Muscle layer of duodenum (tissue), 2 donors: ENCODE data around the gene KCNA3.

ENCODE experiments used
- H3K27ac ChIP-seq: one replicate; pipeline ENCODE4 v1.7.0; 2013; ENCODE audit warnings: mild to moderate bottlenecking, low read length
- H3K27me3 ChIP-seq: one replicate; pipeline ENCODE4 v1.7.0; 2013; ENCODE audit warnings: low read depth, mild to moderate bottlenecking, control low read depth, low read length
- H3K36me3 ChIP-seq, 2 donors: one replicate each; pipeline ENCODE4 v1.7.0; 2013; ENCODE audit warnings: low read length in 2 of 2, control low read depth in 1 of 2, mild to moderate bottlenecking in 1 of 2; ENCODE audit not compliant: insufficient read depth in 2 of 2, control insufficient read depth in 1 of 2
- H3K4me1 ChIP-seq, 2 donors: one replicate each; pipeline ENCODE4 v1.7.0; 2013; ENCODE audit warnings: low read length in 2 of 2, mild to moderate bottlenecking in 2 of 2, control low read depth in 1 of 2, moderate library complexity in 1 of 2; ENCODE audit not compliant: insufficient read depth in 2 of 2, control insufficient read depth in 1 of 2
- H3K4me3 ChIP-seq, 2 donors: one replicate each; pipeline ENCODE4 v1.7.0; 2013; ENCODE audit warnings: low read length in 2 of 2, low read depth in 1 of 2, mild to moderate bottlenecking in 1 of 2
- H3K9me3 ChIP-seq, 2 donors: one replicate each; pipeline ENCODE4 v1.7.0; 2013; ENCODE audit warnings: low read length in 2 of 2, control low read depth in 1 of 2, mild to moderate bottlenecking in 1 of 2; ENCODE audit not compliant: control insufficient read depth in 1 of 2
- donor health status: healthy.

The KCNA3 gene

DNA sequence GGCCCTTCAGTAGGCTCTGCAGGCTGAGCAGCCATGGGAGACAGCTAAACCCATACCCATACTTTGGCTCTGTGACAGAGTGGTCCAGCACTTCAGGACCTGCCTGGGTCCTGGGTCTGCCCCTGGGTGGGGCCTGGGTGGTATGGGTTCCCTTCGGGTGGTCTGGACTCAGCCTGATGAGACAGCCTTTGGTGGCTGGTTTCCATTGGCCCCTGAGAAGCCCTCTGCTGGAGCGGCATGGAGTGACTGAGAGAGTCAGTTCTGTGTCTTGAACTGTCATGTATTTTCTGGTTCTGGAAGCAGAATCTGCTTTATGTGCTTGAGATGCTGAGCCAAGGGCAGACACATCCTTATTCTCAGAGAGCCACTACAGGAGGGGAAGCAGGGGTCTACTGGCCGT is 37.3 kb downstream of the KCNA3 start:
- H3K36me3 ChIP-seq = no peaks in the 10 kb centered on the region
- H3K9me3 ChIP-seq = no peaks in the 10 kb centered on the region
- H3K27me3 ChIP-seq = no peaks in the 10 kb centered on the region
- H3K4me1 ChIP-seq = peaks cover 11 to 16% of the 10 kb centered on the region in 2 donors
- H3K27ac ChIP-seq = no peak overlapping the region
- H3K4me3 ChIP-seq = no peak overlapping the region

DNA sequence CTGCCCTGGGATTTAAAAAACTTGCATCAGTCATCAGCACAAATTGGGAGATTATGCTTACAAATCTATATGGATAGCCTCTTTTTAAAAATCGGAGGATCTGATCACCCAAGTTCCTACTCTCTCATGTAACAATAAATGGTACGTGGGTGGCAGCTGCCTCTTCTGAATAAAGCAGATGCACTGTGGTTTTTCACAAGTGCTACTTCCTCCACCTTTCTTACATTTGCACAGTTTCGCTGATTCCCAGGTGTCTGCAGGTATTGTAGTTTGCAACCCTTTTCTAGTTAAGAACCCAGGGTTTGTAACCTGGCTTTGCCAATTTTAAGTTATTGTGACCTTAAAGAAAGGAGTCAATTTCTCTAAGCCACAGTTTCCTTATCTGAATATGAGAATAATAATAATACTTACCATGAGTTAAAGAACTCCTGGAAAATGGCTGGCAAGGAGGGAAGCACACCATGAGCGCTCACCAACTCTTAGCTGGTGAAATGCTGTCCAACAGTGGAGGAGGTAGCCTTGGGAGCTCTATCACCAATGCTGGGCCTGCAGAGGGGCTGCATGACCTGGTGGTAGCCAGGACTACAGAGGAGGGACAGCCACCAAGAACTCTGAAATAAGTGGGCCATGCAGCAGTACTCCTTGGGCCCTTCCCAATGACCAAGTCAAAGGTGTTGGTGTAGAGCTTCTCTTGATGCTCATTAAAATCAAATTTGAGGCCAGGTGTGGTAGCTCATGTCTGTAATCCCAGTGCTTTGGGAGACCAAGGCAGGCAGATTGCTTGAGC is 38.4 kb downstream of the KCNA3 start:
- peaks cover 11 to 16% of the 10 kb centered on the region in 2 donors for H3K4me1 ChIP-seq
- peaks cover 3% of the 10 kb centered on the region for H3K27me3 ChIP-seq
- H3K27ac ChIP-seq = no peak overlapping the region
- H3K4me3 ChIP-seq = no peak overlapping the region
- no peaks in the 10 kb centered on the region for H3K9me3 ChIP-seq
- H3K36me3 ChIP-seq = no peaks in the 10 kb centered on the region

DNA sequence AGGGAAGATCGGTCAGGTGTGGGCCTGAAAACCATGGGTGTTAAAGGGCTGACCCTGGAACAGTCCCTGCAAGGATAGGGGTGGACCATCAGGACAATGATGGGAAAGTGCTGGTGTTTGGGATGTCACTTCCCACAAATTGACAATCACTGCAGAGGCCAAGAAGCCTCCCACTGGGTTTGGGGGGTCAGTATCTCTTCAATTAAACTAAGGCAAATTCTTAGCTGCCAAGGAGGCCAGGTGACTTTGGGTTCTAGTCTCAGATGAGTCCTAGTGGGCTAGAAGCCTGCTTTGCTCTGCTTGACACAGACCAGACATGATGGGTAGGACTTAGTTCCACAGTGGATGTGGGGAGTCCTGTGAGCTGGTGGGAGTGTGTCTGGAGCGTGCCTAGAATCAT is 39.3 kb downstream of the KCNA3 start:
- H3K4me1 ChIP-seq = peaks cover 11 to 16% of the 10 kb centered on the region in 2 donors
- H3K4me3 ChIP-seq = no peak overlapping the region
- no peak overlapping the region for H3K27ac ChIP-seq
- peaks cover 3% of the 10 kb centered on the region for H3K27me3 ChIP-seq
- no peaks in the 10 kb centered on the region for H3K9me3 ChIP-seq
- no peaks in the 10 kb centered on the region for H3K36me3 ChIP-seq

DNA sequence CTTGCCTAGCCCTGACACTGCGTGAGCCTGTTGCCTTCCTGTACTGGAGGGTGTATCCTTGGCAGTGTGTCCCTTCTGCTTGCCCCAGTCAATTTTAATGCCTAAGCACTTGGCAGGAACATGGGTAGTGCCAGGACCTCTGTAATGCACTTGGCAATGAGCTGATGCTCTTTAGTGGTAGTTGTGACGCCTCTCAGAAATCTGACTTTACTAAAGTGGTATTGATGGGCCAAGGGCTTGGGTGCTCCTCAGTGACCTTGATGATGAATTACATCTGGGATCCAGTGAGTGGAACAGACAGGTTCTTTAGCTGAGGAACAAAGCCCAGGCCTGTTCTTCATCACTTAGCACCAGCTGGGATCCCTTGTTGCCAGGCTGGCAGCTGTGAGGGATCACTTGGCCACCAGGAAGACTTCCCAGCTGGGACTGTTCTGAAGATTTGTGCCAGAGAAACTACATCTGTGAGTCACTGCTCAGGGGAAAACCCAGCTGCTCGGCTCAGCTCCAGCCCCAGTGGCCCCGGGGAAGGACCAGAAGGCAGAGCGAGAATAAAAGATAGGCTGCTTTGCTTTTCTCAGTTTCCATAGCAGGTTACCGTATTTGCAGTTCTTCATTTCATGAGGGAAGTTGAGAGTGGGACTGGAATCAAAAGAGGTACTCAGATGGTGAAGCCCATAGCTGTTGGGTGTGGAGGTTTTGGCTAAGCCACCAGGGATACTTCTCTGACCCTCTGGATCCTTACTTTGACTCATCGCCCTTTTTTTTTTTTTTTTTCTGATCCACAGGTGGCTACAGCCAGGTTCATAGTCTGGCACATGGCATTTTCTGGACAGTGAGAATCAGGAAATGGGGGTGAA is 40.1 kb downstream of the KCNA3 start:
- Histone ChIP-seq H3K27me3 (peaks cover 3% of the 10 kb centered on the region), H3K4me3 (no peak overlapping the region), H3K9me3 (no peaks in the 10 kb centered on the region), H3K36me3 (no peaks in the 10 kb centered on the region), H3K27ac (no peak overlapping the region), H3K4me1 (peaks cover 11 to 16% of the 10 kb centered on the region in 2 donors)

DNA sequence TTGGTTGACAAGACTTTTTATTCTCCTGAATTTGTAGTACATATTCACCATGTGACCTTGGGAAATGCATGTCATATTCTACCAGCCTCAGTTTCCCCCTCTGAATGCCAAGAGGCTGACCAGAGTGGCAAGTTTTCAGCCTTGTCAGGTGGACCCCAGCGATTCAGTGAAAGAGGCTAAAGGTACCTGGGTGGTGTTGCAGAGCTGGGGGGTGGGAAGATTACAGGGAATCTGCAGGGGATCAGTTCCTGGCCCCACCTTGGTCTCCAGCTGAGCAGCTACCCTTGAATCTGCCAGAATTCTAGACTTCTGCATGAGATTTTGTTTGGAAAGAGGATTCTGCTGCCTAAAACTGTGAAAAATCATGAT is 40.7 kb downstream of the KCNA3 start:
- H3K4me1 ChIP-seq = peaks cover 11 to 16% of the 10 kb centered on the region in 2 donors
- H3K4me3 ChIP-seq = no peak overlapping the region
- peaks cover 3% of the 10 kb centered on the region for H3K27me3 ChIP-seq
- H3K9me3 ChIP-seq = no peaks in the 10 kb centered on the region
- H3K36me3 ChIP-seq = no peaks in the 10 kb centered on the region
- no peak overlapping the region for H3K27ac ChIP-seq

DNA sequence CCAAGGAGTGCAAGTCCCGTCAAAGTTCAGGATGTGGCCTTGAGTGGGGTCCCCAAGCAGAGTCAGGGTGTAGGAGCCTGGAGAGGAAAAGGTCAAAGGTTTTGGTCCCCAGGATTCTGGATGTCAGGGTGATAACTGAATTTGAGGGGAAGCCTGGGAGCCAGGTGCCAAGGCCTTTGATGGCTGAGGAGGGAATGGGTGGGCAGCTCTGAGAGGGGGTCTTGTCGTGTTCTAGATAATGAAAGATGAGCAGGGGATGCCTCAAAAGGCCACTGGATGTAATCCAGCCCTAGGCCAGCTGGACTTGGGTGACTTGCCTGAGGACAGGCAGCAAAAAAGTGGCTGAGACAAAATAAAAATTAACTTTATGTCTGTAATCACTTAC is 41.1 kb downstream of the KCNA3 start:
- Histone ChIP-seq H3K9me3 (no peaks in the 10 kb centered on the region), H3K36me3 (no peaks in the 10 kb centered on the region), H3K4me1 (peaks cover 11 to 16% of the 10 kb centered on the region in 2 donors), H3K4me3 (no peak overlapping the region), H3K27ac (no peak overlapping the region), H3K27me3 (peaks cover 3% of the 10 kb centered on the region)

DNA sequence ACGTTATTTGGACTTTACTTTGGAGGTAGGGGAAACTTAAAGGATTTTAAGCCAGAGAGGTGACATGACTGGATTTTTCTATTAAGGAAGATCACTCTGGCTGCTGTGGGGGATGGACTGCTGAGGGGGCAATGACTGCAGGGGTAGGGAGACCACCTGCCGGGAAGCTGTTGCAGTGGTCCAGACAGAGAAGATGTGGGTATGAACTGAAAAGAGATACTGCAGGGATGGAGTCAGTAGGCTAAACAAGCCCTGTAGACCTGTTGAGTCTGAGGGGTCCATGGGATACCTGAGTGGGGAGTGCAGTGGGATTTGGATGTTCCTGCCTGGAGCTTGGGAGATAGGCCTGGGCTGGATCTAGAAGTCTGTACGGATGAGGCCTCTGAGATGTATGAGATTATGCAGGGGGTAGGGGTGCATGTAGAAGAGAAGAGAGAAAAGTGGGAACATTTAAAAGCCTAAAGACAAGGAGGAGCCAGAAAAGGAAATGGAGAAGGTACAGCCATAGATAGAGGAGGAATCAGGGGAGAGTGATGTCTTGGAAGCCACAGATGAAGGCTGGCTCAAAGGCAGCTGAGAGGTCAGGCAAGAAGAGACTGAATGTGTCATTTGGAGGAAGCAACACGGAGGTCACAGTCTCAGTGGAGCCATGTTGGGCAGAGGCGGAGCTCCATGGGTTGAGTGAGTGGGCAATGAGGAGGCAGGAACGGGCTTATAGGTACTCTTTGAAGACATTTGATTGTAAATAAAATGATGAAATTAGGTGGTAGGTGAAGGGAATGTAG is 42.7 kb downstream of the KCNA3 start:
- no peaks in the 10 kb centered on the region for H3K36me3 ChIP-seq
- H3K9me3 ChIP-seq = no peaks in the 10 kb centered on the region
- no peak overlapping the region for H3K27ac ChIP-seq
- peaks cover 3% of the 10 kb centered on the region for H3K27me3 ChIP-seq
- no peak overlapping the region for H3K4me3 ChIP-seq
- peaks cover 11 to 16% of the 10 kb centered on the region in 2 donors for H3K4me1 ChIP-seq

DNA sequence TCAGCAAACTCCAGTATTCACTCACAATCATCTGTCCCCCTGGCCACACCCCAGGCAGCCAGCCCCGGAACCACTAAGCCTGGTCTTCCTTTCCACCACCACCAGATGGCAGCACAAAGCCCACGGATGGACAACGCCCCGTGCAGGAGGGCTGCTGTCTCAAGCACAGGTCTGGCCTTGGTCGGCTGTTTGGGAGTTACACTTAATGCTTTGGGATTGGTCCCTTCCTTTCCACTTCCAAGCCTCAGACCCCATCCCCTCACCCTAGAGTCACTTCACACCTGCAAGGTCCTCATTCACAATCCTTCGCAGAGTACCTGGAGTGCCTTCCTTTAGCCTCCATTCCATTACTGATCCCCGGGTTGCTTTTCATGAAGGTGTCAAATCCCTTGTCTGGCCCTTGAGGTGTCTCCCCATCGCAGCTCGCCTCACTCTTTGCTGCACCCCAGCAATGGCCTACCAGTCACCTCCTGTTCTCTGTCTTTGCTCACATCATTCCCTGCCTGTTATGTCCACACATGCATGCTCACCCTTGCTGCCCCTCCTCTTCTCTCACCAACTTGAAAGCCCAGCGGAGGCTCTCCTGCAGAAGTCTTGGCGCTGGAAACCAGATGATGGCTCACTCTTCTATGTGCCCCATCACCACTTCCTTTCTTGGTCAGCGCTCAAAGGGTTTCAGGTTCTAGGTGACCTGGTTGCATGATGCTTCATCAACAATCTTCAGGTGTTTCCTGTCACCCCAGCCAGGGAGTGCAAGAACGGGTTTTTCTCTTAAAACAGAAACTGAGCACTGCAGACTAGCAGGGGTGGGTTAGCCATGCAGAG is 43.7 kb downstream of the KCNA3 start:
- H3K27ac ChIP-seq = no peak overlapping the region

DNA sequence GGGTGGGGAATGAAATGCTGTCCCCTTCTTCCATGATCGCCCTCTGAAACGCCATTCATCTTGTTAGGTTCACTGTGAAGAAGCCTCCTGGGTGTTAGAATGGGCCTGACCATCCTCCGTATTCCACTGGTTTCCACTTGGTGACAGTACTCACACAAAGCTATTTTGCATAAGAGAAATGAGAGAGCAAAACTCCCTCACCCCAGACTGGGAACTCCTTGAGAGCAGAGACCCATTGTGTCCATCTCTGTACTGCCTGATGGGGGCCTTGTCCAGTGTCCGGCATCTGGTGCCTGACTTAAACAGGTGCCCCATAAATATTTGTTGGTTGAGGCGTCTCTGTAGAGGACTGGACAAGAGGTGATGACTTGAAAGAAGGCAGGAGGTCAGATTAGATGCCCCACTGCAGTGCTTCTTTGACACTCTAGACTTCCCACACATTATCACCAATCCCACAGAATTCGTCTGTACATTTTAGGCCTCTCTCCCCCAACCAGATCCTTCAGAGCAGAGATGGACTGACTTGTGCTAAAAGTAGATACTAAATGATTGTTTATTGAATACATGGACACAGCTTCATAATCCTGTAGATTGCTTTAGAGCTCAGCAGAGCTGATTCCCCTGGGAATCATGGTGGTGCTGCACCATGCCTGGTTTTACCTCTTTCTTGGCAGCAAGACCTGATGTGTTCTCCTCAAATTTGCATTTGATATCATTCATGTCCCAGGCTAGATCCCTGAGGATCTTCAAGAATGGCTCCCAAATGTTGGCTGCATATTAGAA is 46.2 kb downstream of the KCNA3 start:
- no peaks in the 10 kb centered on the region for H3K4me1 ChIP-seq
- H3K27ac ChIP-seq = no peak overlapping the region
- no peak overlapping the region for H3K4me3 ChIP-seq
- no peaks in the 10 kb centered on the region for H3K9me3 ChIP-seq
- H3K36me3 ChIP-seq = no peaks in the 10 kb centered on the region
- peaks cover 3% of the 10 kb centered on the region for H3K27me3 ChIP-seq

More for the DNA sequence above, 43.7 kb downstream of the KCNA3 start:
- H3K9me3 ChIP-seq = no peaks in the 10 kb centered on the region
- no peak overlapping the region for H3K4me3 ChIP-seq
- H3K27me3 ChIP-seq = peaks cover 3% of the 10 kb centered on the region
- no peaks in the 10 kb centered on the region for H3K36me3 ChIP-seq
- peaks cover 11 to 16% of the 10 kb centered on the region in 2 donors for H3K4me1 ChIP-seq

DNA sequence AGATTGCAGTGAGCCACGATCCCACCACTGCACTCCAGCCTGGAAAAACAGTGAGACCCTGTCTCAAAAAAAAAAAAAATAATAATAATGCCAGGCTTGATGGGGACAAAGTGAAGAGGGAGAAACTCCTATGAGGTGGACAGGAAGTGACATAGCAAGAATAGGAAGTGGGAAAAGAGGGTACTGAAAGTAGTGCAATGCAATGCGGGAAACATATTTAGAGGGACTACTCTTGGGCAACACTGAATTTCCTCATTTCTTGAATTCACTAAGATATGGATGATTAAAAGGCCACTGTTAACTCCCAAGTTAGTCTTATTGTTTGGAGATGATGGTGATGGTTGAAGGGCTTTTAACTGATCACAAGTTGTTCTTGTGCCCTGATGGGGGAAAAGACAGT is 47.0 kb downstream of the KCNA3 start:
- Histone ChIP-seq H3K4me3 (no peak overlapping the region), H3K27ac (no peak overlapping the region), H3K36me3 (no peaks in the 10 kb centered on the region), H3K4me1 (no peaks in the 10 kb centered on the region), H3K9me3 (no peaks in the 10 kb centered on the region), H3K27me3 (peaks cover 3% of the 10 kb centered on the region)
